Small intestine (tissue), 7 donors: ENCODE results near the gene ZFYVE1. TPM values are rescaled to one million over a fixed set of nuclear protein-coding genes. Genes with fewer than 3 reads are reported as not detected.
"Not testable (repeated sequence)": the region's sequence is repeated elsewhere in the genome, so short reads cannot be mapped to it uniquely, and the experiment has no call there.

Experiments used
- DNase-seq, 2 donors: peaks; one replicate each; pipeline versions ENCODE4 v3.0.0 to v3.0.0-alpha.2; 2013
- FAIRE-seq: peaks from 2 replicates; lab custom pipeline; 2012; peaks lifted over from hg19 to GRCh38; lab: Jason Lieb, UNC
- H3K27ac ChIP-seq, 3 donors: one replicate each; pipeline ENCODE4 v1.5.1; 2013; ENCODE audit warnings: low read length in 2 of 3, mild to moderate bottlenecking in 2 of 3, control low read depth in 1 of 3, inconsistent platforms in 1 of 3, low read depth in 1 of 3, moderate library complexity in 1 of 3
- H3K27me3 ChIP-seq, 3 donors: one replicate each; pipeline ENCODE4 v1.6.1; 2013; ENCODE audit warnings: low read length in 3 of 3, inconsistent platforms in 1 of 3; ENCODE audit not compliant: control insufficient read depth in 3 of 3, insufficient read depth in 3 of 3
- H3K36me3 ChIP-seq, 3 donors: one replicate each; pipeline ENCODE4 v1.6.1; 2013; ENCODE audit warnings: low read length in 3 of 3, inconsistent platforms in 1 of 3, low read depth in 1 of 3, mild to moderate bottlenecking in 1 of 3, moderate library complexity in 1 of 3; ENCODE audit not compliant: control insufficient read depth in 3 of 3, insufficient read depth in 2 of 3
- H3K4me1 ChIP-seq, 3 donors: one replicate each; pipeline ENCODE4 v1.6.1; 2013; ENCODE audit warnings: low read length in 2 of 3, inconsistent platforms in 1 of 3, low read depth in 1 of 3, mild to moderate bottlenecking in 1 of 3, moderate library complexity in 1 of 3; ENCODE audit not compliant: control insufficient read depth in 3 of 3, insufficient read depth in 2 of 3
- H3K4me3 ChIP-seq, 3 donors: one replicate each; pipeline ENCODE4 v1.5.1; 2013; ENCODE audit warnings: low read length in 3 of 3, control low read depth in 1 of 3, inconsistent platforms in 1 of 3, low read depth in 1 of 3, mild to moderate bottlenecking in 1 of 3, moderate library complexity in 1 of 3
- H3K9me3 ChIP-seq, 2 donors: one replicate each; pipeline ENCODE4 v1.6.1; 2013; ENCODE audit warnings: low read depth in 1 of 2, low read length in 1 of 2; ENCODE audit not compliant: control insufficient read depth in 2 of 2, insufficient read depth in 1 of 2
- WGBS, 3 donors: extraction: QIAGEN DNeasy Blood & Tissue Kit; methylation state at CpG; one replicate each; pipeline ENCODE4 v1.1.7; 2013; 5-methylcytosine and 5-hydroxymethylcytosine counted together
- polyA plus RNA-seq, 4 donors: library from polyadenylated mRNA; stranded (reverse) in 3 of 4; unstranded in 1 of 4; fragments of 200-250 nt in 3 of 4; fragments of 120-200 nt in 1 of 4; gene quantifications; one replicate each; pipeline versions ENCODE4 v1.2.1 to v1.2.3, GENCODE V29; 2013
- donor health status: healthy with polysubstance abuse.
- donor health status: control.
- donor health status: control.
- donor health status: Bipolar disorder and iron deficiency.
- donor health status: healthy.

Gene ZFYVE1
- polyA plus RNA-seq, 4 donors: 6.4 to 15.4 (median 10.3) TPM

DNA sequence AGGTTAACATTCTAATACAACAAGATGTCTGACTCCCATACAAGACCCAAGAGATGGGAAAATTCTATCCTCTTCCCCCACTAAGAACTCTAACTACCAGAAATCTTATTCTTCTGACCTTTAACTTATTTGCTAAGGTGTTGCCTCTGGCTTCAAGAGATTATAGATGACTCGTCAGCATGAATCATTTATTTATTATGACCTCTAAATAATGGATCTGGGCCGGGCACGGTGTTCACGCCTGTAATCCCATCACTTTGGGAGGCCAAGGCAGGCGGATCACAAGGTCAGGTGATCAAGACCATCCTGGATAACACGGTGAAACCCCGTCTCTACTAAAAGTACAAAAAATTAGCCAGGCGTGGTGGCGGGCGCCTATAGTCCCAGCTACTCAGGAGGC is 10.9 kb downstream of the ZFYVE1 start:
- H3K27me3 ChIP-seq, H3K4me1 ChIP-seq, H3K9me3 ChIP-seq, H3K4me3 ChIP-seq, FAIRE-seq, H3K27ac ChIP-seq: not testable (repeated sequence)
- H3K36me3 ChIP-seq: peaks cover 4 to 36% (median 5%) of the 10 kb centered on the region in 3 donors
- 43 to 89% (median 68%) methylated on average over 10 of the region's 10 CpGs for WGBS, 3 donors
- peak in 1 of 2 donors; percentile 61 for DNase-seq

DNA sequence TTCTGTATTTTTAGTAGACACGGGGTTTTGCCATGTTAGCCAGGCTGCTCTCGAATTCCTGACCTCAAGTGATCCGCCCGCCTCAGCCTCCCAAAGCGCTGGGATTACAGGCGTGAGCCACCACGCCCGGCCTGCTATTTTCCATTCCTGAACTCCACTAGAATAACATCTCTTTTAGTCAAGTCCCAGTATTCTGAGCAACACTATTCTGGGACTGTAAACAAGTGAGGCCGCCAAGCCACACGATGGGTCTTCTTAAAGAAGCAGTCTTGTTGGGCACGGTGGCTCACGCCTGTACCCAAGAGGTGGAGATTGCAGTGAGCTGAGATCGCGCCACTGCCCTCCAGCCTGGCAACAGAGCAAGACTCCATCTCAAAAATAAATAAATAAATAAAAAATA is 11.4 kb downstream of the ZFYVE1 start:
- H3K27ac ChIP-seq, H3K27me3 ChIP-seq, FAIRE-seq, H3K4me1 ChIP-seq, H3K9me3 ChIP-seq, H3K4me3 ChIP-seq, DNase-seq: not testable (repeated sequence)
- WGBS, 3 donors: 95 to 96% (median 95%) methylated on average over 12 to 14 of the region's 14 CpGs
- peaks cover 4 to 32% (median 5%) of the 10 kb centered on the region in 3 donors for H3K36me3 ChIP-seq

DNA sequence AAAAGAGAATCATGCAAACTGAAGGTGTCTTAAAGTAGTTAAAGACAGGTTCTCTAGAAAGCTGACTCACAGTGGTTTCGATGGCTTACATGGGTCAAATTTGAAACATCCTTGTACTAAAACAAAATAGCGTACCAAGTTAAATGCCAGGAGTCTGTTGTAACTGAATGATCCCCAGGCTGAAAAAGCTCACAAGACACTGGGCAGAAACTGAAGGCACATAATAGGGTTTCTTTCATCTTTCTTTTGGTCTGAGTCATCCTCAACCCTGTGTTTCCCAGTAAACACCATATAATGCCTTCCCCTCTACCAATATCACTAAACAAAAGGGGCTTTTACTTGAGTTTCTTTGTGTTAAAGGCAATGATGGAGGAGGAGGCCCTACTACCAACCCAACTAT is 12.8 kb downstream of the ZFYVE1 start:
- DNase-seq: no peak
- no peaks in the 10 kb centered on the region for H3K9me3 ChIP-seq
- H3K27ac ChIP-seq: no peak overlapping the region
- H3K27me3 ChIP-seq: no peaks in the 10 kb centered on the region
- 64 to 98% (median 83%) methylated on average over 2 of the region's 2 CpGs for WGBS, 3 donors
- H3K4me3 ChIP-seq: no peak overlapping the region
- H3K36me3 ChIP-seq: peaks cover 4 to 29% (median 5%) of the 10 kb centered on the region in 3 donors
- H3K4me1 ChIP-seq: peaks cover 0 to 3% (median 0%) of the 10 kb centered on the region in 3 donors
- no peak for FAIRE-seq

DNA sequence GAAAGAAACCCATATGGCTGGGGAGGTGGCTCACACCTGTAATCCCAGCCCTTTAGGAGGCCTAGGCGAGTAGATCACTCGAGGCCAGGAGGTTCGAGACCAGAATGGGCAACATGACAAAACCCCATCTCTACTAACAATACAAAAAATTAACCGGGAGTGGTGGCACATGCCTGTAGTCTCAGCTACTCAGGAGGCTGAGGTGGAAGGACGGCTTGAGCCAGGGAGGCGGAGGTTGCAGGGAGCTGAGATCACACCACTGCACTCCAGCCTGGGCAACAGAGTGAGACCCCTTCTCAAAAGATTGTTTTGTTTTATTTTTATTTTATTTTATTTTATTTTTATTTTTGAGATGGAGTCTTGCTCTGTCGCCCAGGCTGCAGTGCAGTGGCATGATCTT is 15.7 kb downstream of the ZFYVE1 start:
- H3K4me1 ChIP-seq, H3K27me3 ChIP-seq, FAIRE-seq, H3K27ac ChIP-seq, H3K4me3 ChIP-seq, H3K9me3 ChIP-seq, DNase-seq: not testable (repeated sequence)
- H3K36me3 ChIP-seq: peaks cover 5 to 18% (median 5%) of the 10 kb centered on the region in 3 donors
- WGBS, 3 donors: 93 to 95% (median 94%) methylated on average over 7 of the region's 7 CpGs

DNA sequence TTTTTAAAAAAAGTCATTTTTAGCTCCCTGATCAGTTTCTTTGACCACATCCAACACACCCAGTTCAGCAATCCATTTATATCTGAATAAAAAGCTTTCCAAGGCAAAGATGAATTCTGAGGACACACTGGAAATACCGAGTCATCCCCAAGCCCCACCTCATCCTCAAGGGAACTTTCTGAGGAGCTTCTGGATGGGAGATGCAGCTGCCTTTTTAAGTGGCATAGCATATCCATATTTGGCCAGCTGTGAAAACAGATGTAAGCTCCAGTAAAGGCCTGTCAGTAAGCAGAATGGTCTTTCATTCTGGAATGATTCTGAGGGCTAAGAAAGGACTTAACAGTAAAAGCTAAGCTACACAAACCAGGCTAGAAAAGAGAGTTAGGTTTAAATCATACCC is 18.4 kb downstream of the ZFYVE1 start:
- DNase-seq: no peak
- 66 to 88% (median 88%) methylated on average over 1 of the region's 1 CpG for WGBS, 3 donors
- H3K4me3 ChIP-seq: no peak overlapping the region
- H3K9me3 ChIP-seq: no peaks in the 10 kb centered on the region
- no peaks in the 10 kb centered on the region for H3K4me1 ChIP-seq
- FAIRE-seq: no peak
- peaks cover 2 to 33% (median 3%) of the 10 kb centered on the region in 3 donors for H3K36me3 ChIP-seq
- H3K27ac ChIP-seq: peak overlapping the region in 1 of 3 donors; percentile 43
- H3K27me3 ChIP-seq: no peaks in the 10 kb centered on the region

DNA sequence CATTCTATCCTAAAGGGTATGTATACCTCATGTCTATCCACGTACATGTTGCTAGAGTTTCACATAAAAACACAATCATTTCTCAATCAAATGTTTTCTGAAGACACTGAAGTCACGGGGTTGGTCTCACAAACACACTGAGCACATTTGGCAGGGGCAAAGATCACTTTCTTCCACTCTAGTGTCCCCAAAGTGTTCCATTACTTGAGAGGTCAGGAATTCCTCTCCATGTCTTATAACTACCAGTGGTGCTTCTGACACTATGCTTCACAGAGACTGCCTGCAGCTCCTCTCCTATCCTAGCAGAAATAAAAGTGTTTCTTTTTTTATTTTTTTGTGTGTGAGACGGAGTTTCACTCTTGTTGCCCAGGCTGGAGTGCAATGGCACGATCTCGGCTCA is 19.1 kb downstream of the ZFYVE1 start:
- FAIRE-seq (no peak), DNase-seq (peak in 1 of 2 donors; percentile 49)
- 79 to 84% (median 80%) methylated on average over 5 of the region's 5 CpGs for WGBS, 3 donors
- H3K27me3 ChIP-seq: no peaks in the 10 kb centered on the region
- no peaks in the 10 kb centered on the region for H3K9me3 ChIP-seq
- H3K36me3 ChIP-seq: peaks cover 2 to 32% (median 3%) of the 10 kb centered on the region in 3 donors
- H3K27ac ChIP-seq: no peak overlapping the region
- no peaks in the 10 kb centered on the region for H3K4me1 ChIP-seq
- H3K4me3 ChIP-seq: no peak overlapping the region

DNA sequence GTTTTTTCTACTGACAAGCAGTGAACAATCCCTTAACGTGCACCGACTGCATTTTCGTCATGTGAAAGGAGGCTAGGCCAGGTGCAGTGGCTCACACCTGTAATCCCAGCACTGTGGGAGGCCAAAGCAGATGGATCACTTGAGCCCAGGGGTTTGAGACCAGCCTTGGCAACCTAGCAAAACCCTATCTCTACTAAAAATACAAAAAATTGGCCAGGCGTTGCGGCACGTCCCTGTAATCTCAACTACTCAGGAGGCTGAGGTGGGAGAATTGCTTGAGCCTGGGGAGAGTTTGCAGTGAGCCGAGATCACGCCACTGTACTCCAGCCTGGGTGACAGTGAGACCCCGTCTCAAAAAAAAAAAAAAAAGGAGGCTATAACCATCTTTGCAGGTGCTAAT is 22.3 kb downstream of the ZFYVE1 start:
- WGBS, 3 donors: 88 to 98% (median 98%) methylated on average over 9 of the region's 9 CpGs
- DNase-seq, H3K4me1 ChIP-seq: not testable (repeated sequence)

DNA sequence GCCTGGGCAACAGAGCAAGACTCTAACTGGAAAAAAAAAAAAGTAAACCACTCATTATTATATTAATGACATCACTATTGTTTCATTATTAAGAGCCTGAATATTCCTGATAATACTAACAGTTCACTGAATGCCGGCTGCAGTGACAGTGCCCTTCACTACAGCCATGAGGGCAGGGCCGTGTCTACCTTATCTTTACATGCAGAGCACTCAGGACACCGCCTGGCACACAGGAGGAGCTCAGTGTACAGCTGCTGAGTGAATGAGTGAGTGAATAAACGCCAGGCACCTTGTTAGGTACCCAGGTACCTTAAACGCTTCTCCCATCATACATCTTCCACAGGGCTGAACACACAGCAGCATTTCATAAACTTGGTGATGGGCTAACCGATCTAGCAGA is 23.2 kb downstream of the ZFYVE1 start:
- no peak for DNase-seq
- H3K4me3 ChIP-seq: no peak overlapping the region
- H3K4me1 ChIP-seq: no peaks in the 10 kb centered on the region
- H3K27ac ChIP-seq: no peak overlapping the region
- no peaks in the 10 kb centered on the region for H3K9me3 ChIP-seq
- whole genome bisulfite sequencing, 3 donors: 82 to 89% (median 86%) methylated on average over 6 of the region's 6 CpGs
- H3K27me3 ChIP-seq: no peaks in the 10 kb centered on the region
- H3K36me3 ChIP-seq: peaks cover 2 to 31% (median 5%) of the 10 kb centered on the region in 3 donors
- no peak for FAIRE-seq

More for the DNA sequence above, 22.3 kb downstream of the ZFYVE1 start:
- not testable (repeated sequence) for H3K27ac ChIP-seq, H3K9me3 ChIP-seq, H3K27me3 ChIP-seq, H3K4me3 ChIP-seq, FAIRE-seq
- peaks cover 2 to 25% (median 5%) of the 10 kb centered on the region in 3 donors for H3K36me3 ChIP-seq

DNA sequence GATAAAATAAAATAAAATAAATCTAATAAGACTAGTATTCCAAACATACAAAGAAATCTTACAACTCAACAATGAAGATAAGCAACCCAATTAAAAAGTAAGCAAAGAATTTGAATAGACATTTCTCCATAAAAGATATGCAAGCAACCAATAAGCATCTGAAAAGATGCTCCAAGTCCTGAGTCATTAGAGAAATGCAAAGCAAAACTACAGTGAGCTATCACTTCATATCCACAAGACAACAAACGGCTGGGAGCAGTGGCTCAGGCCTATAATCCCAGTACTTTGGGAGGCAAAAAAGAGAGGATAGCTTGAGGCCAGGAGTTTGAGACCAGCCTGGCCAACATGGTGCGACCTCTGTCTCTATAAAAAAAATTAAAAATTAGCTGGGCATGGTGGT is 26.8 kb downstream of the ZFYVE1 start:
- no peaks in the 10 kb centered on the region for H3K4me1 ChIP-seq
- FAIRE-seq (no peak), DNase-seq (no peak)
- H3K27ac ChIP-seq: no peak overlapping the region
- peaks cover 9 to 35% (median 13%) of the 10 kb centered on the region in 3 donors for H3K36me3 ChIP-seq
- no peaks in the 10 kb centered on the region for H3K9me3 ChIP-seq
- 86 to 93% (median 91%) methylated on average over 2 of the region's 2 CpGs for WGBS, 3 donors
- H3K4me3 ChIP-seq: no peak overlapping the region
- no peaks in the 10 kb centered on the region for H3K27me3 ChIP-seq
